Measurements from ENCODE around the gene RAMP3. TPM values are rescaled to one million over a fixed set of nuclear protein-coding genes. Genes with fewer than 3 reads are reported as not detected.

Gene RAMP3
- total and polyA plus RNA-seq, 9 of the 15 experiments (the other 6 are each of a cell fraction or from before 2014, with no cell fraction given), result not detected

DNA sequence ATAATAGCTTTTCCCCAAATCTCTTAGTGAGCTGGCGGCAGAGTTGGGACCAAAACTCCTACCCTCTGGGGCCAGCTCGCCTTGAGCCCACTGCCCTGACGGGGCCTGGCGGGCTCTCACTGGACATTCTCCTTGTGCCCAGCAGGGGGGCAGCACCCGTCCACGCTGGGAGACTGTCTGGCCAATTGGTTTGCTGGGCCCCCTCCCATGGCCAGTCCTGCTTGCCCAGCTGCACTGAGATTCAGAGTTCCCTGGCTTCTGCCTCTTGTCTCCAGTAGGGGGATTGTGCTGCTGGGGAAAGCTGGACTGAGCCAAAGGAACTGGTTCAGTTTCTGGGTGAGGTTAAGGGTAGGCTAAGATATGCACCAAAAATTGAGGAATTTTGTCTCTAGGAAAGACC is 59.8 kb downstream of the RAMP3 start (continued):
- TF ChIP-seq, protein P1, sequence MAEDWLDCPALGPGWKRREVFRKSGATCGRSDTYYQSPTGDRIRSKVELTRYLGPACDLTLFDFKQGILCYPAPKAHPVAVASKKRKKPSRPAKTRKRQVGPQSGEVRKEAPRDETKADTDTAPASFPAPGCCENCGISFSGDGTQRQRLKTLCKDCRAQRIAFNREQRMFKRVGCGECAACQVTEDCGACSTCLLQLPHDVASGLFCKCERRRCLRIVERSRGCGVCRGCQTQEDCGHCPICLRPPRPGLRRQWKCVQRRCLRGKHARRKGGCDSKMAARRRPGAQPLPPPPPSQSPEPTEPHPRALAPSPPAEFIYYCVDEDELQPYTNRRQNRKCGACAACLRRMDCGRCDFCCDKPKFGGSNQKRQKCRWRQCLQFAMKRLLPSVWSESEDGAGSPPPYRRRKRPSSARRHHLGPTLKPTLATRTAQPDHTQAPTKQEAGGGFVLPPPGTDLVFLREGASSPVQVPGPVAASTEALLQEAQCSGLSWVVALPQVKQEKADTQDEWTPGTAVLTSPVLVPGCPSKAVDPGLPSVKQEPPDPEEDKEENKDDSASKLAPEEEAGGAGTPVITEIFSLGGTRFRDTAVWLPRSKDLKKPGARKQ (CRISPR knock-in tag; IDR thresholded peaks at IDR 0.05), result no peak
- no peak for TF ChIP-seq RBM22 (IDR thresholded peaks at IDR 0.05; ENCODE audit: low read depth, low read length, poor library complexity, severe bottlenecking)
- TF ChIP-seq, protein P2, sequence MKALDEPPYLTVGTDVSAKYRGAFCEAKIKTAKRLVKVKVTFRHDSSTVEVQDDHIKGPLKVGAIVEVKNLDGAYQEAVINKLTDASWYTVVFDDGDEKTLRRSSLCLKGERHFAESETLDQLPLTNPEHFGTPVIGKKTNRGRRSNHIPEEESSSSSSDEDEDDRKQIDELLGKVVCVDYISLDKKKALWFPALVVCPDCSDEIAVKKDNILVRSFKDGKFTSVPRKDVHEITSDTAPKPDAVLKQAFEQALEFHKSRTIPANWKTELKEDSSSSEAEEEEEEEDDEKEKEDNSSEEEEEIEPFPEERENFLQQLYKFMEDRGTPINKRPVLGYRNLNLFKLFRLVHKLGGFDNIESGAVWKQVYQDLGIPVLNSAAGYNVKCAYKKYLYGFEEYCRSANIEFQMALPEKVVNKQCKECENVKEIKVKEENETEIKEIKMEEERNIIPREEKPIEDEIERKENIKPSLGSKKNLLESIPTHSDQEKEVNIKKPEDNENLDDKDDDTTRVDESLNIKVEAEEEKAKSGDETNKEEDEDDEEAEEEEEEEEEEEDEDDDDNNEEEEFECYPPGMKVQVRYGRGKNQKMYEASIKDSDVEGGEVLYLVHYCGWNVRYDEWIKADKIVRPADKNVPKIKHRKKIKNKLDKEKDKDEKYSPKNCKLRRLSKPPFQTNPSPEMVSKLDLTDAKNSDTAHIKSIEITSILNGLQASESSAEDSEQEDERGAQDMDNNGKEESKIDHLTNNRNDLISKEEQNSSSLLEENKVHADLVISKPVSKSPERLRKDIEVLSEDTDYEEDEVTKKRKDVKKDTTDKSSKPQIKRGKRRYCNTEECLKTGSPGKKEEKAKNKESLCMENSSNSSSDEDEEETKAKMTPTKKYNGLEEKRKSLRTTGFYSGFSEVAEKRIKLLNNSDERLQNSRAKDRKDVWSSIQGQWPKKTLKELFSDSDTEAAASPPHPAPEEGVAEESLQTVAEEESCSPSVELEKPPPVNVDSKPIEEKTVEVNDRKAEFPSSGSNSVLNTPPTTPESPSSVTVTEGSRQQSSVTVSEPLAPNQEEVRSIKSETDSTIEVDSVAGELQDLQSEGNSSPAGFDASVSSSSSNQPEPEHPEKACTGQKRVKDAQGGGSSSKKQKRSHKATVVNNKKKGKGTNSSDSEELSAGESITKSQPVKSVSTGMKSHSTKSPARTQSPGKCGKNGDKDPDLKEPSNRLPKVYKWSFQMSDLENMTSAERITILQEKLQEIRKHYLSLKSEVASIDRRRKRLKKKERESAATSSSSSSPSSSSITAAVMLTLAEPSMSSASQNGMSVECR (CRISPR knock-in tag; IDR thresholded peaks at IDR 0.05), result no peak
- no peak for TF ChIP-seq CBFB (CRISPR knock-in tag; IDR thresholded peaks at IDR 0.05)
- no peak for TF ChIP-seq KAT7 (CRISPR knock-in tag; IDR thresholded peaks at IDR 0.05; ENCODE audit: borderline replicate concordance)
- TF ChIP-seq ETS2 (tag; IDR thresholded peaks at IDR 0.05; ENCODE audit: borderline replicate concordance, poor library complexity, severe bottlenecking), result no peak
- no peak for TF ChIP-seq ZKSCAN3 (CRISPR knock-in tag; IDR thresholded peaks at IDR 0.05)
- no peak for TF ChIP-seq ZNF589 (CRISPR knock-in tag; IDR thresholded peaks at IDR 0.05; ENCODE audit: low read depth)
- 0 out of 4 replicates have a peak, but pooled peaks of 1 of the 2 experiments have one; percentile 37 for TF ChIP-seq RAD21 (CRISPR knock-in tag; conservative IDR thresholded peaks at IDR 0.05 in 1 of 2, IDR thresholded peaks at IDR 0.05 in 1 of 2)
- no peak for TF ChIP-seq GABPA (tag; conservative IDR thresholded peaks at IDR 0.05; ENCODE audit: low read depth)
- no peak for TF ChIP-seq ZNF507 (tag; conservative IDR thresholded peaks at IDR 0.05)
- no peak for TF ChIP-seq ZNF696 (CRISPR knock-in tag; conservative IDR thresholded peaks at IDR 0.05)
- TF ChIP-seq, protein P3, sequence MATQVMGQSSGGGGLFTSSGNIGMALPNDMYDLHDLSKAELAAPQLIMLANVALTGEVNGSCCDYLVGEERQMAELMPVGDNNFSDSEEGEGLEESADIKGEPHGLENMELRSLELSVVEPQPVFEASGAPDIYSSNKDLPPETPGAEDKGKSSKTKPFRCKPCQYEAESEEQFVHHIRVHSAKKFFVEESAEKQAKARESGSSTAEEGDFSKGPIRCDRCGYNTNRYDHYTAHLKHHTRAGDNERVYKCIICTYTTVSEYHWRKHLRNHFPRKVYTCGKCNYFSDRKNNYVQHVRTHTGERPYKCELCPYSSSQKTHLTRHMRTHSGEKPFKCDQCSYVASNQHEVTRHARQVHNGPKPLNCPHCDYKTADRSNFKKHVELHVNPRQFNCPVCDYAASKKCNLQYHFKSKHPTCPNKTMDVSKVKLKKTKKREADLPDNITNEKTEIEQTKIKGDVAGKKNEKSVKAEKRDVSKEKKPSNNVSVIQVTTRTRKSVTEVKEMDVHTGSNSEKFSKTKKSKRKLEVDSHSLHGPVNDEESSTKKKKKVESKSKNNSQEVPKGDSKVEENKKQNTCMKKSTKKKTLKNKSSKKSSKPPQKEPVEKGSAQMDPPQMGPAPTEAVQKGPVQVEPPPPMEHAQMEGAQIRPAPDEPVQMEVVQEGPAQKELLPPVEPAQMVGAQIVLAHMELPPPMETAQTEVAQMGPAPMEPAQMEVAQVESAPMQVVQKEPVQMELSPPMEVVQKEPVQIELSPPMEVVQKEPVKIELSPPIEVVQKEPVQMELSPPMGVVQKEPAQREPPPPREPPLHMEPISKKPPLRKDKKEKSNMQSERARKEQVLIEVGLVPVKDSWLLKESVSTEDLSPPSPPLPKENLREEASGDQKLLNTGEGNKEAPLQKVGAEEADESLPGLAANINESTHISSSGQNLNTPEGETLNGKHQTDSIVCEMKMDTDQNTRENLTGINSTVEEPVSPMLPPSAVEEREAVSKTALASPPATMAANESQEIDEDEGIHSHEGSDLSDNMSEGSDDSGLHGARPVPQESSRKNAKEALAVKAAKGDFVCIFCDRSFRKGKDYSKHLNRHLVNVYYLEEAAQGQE (IDR thresholded peaks at IDR 0.05; ENCODE audit: borderline replicate concordance), result peak; percentile 20; the same call in 1 of the 2 replicates
- TF ChIP-seq, protein P3 (CRISPR knock-in tag; IDR thresholded peaks at IDR 0.05; ENCODE audit: low read depth), result no peak
